ENCODE results near the gene MAPK13. TPM values are rescaled to one million over a fixed set of nuclear protein-coding genes. Genes with fewer than 3 reads are reported as not detected.

The MAPK13 gene
- total RNA-seq, 6 experiments from 2014 or later = 5.7 to 12.4 (median 6.5) TPM

DNA sequence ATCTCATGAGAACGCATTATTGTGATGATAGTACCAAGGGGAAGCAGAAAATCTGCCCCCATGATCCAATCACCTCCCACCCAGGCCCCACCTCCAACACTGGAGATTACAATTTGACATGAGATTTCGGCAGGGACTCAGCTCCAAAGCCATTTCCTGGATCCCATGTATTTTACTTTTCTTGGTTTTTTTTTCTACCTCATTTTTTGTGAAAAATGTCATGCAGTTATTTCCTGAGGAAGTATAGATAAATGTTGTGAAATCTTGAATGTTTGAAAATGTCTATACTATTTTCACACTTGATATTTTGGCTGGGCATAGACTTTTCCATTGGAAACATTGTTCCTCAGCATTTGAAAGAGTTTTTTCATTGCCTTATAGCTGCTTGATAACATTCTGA lies 57.1 kb downstream of the MAPK13 start:
- Mint-ChIP-seq H3K4me1 (ENCODE audit: low read depth) (no peaks in the 10 kb centered on the region), H3K36me3 (ENCODE audit: low read depth) (no peaks in the 10 kb centered on the region), H3K27me3 (ENCODE audit: insufficient read depth) (no peaks in the 10 kb centered on the region; the same call in none of the 2 replicates), H3K9me3 (no peaks in the 10 kb centered on the region), H3K27ac (no peak overlapping the region), H3K4me3 (no peak overlapping the region)
- TF ChIP-seq, protein P1, sequence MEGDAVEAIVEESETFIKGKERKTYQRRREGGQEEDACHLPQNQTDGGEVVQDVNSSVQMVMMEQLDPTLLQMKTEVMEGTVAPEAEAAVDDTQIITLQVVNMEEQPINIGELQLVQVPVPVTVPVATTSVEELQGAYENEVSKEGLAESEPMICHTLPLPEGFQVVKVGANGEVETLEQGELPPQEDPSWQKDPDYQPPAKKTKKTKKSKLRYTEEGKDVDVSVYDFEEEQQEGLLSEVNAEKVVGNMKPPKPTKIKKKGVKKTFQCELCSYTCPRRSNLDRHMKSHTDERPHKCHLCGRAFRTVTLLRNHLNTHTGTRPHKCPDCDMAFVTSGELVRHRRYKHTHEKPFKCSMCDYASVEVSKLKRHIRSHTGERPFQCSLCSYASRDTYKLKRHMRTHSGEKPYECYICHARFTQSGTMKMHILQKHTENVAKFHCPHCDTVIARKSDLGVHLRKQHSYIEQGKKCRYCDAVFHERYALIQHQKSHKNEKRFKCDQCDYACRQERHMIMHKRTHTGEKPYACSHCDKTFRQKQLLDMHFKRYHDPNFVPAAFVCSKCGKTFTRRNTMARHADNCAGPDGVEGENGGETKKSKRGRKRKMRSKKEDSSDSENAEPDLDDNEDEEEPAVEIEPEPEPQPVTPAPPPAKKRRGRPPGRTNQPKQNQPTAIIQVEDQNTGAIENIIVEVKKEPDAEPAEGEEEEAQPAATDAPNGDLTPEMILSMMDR (IDR thresholded peaks at IDR 0.05) = no peak
- DNase-seq = no peak

Other genes with a start within 250 kb of the MAPK13 start
- 10 to 100 TPM; 45.9 to 55.2 (median 48.3) TPM for gene SRPK1, start 209.4 kb upstream of the MAPK13 start, total RNA-seq (2021; fragmentation: NEBNext Ultra II Directional; extraction: Animal tissue kit (Norgen Biotek cat#: 25700))
- gene SLC26A8, start 105.9 kb upstream of the MAPK13 start, total RNA-seq (2021; fragmentation: NEBNext Ultra II Directional; extraction: Animal tissue kit (Norgen Biotek cat#: 25700)) = not detected
- gene MAPK14, start 102.7 kb upstream of the MAPK13 start, total RNA-seq (2021; fragmentation: NEBNext Ultra II Directional; extraction: Animal tissue kit (Norgen Biotek cat#: 25700)) = 10 to 100 TPM; 34.1 to 40.4 (median 37.1) TPM
- gene BRPF3, start 66.2 kb downstream of the MAPK13 start, total RNA-seq (2021; fragmentation: NEBNext Ultra II Directional; extraction: Animal tissue kit (Norgen Biotek cat#: 25700)) = 10 to 100 TPM; 26.5 to 32.4 (median 28.9) TPM
- gene PNPLA1, start 139.5 kb downstream of the MAPK13 start, total RNA-seq (2021; fragmentation: NEBNext Ultra II Directional; extraction: Animal tissue kit (Norgen Biotek cat#: 25700)) = not detected
- not detected for gene BNIP5, start 206.4 kb downstream of the MAPK13 start, total RNA-seq (2021; fragmentation: NEBNext Ultra II Directional; extraction: Animal tissue kit (Norgen Biotek cat#: 25700))